C4-2B (cell line): ENCODE measurements around the gene SLC16A3.
A peak's percentile ranks its signal among the peaks of the same experiment; 100 is the strongest.

Experiments
- H3K27ac ChIP-seq: fragments of 450-650 bp; 2 replicates; pipeline ENCODE4 v1.5.1; 2017
- ZFX ChIP-seq: fragments of 450-650 bp; IDR thresholded peaks from 2 replicates; pipeline ENCODE4 v1.6.1; 2017
- TF ChIP-seq, protein P1 (sequence below): fragments of 450-650 bp; conservative IDR thresholded peaks from 2 replicates; pipeline ENCODE4 v1.5.1; 2017; ENCODE audit warnings: mild to moderate bottlenecking

Gene SLC16A3

DNA sequence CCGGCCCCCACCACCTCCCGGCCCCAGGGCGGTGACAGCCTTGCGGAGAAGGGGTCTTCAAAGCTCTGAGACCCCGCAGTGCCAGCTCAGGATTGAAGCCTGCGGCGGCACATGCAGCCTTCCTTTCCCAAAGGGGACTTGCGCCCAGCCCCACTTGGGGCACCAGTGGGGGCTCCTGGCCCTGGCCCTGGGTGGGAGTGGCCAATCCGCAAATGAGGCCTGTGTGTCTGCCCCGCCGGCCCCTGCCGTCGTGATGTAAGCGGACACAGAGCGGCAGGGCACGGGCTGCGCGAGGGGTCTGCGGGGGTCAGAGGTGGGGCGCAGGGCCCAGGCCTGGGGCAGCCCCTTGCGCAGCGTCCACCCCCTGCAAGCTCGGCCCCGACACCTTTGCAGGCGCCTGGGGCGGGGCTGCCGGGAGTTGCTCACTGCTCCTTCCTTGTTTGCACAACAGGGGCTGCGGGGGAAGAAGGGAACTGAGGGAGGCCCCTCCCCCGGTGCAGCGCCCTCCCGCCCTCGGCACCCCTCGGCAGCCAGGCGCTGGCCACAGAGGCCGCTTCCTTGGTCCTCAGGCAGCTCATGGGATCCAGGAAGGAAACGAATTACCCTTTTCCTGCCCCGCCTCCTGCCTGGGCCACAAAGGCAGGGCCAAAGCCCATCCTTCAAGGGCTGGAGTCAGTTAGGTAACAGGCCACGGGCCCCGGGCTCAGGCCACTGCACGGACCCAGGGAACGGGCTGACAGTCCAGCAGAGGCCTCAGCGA is 2.9 kb downstream of the SLC16A3 start:
- H3K27ac ChIP-seq: peak overlapping the region; percentile 95
- peak; percentile 38 for TF ChIP-seq ZFX
- TF ChIP-seq, protein P1, sequence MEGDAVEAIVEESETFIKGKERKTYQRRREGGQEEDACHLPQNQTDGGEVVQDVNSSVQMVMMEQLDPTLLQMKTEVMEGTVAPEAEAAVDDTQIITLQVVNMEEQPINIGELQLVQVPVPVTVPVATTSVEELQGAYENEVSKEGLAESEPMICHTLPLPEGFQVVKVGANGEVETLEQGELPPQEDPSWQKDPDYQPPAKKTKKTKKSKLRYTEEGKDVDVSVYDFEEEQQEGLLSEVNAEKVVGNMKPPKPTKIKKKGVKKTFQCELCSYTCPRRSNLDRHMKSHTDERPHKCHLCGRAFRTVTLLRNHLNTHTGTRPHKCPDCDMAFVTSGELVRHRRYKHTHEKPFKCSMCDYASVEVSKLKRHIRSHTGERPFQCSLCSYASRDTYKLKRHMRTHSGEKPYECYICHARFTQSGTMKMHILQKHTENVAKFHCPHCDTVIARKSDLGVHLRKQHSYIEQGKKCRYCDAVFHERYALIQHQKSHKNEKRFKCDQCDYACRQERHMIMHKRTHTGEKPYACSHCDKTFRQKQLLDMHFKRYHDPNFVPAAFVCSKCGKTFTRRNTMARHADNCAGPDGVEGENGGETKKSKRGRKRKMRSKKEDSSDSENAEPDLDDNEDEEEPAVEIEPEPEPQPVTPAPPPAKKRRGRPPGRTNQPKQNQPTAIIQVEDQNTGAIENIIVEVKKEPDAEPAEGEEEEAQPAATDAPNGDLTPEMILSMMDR: no peak

DNA sequence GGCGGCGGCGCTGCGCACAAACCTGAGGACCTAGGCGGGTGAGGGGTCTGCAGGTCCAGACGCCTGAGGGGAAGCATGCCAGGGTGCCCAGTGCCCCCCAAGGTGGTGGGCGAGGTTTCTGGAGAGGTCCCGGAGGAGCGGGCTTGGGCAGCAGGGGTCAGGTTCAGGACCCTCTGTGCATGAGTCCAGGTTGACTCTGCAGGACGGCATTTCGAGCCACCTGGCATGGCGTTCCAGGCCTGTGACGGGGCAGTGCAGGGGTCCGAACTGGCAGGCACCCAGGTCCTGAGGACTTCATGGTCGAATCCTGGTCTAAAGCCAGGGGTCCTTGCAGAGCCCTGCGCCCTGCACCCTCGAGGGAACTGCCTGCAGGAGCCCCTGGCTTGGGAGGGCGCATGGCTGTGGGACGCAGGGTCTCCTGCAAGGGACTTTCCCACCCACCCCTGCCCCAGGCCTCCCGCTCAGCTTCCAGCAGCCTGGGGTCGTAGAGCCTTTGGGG is 3.5 kb downstream of the SLC16A3 start:
- TF ChIP-seq, protein P1: no peak
- TF ChIP-seq ZFX: 0 out of 2 replicates have a peak, but pooled peaks have one; percentile 3
- peak overlapping the region; percentile 95 for H3K27ac ChIP-seq

DNA sequence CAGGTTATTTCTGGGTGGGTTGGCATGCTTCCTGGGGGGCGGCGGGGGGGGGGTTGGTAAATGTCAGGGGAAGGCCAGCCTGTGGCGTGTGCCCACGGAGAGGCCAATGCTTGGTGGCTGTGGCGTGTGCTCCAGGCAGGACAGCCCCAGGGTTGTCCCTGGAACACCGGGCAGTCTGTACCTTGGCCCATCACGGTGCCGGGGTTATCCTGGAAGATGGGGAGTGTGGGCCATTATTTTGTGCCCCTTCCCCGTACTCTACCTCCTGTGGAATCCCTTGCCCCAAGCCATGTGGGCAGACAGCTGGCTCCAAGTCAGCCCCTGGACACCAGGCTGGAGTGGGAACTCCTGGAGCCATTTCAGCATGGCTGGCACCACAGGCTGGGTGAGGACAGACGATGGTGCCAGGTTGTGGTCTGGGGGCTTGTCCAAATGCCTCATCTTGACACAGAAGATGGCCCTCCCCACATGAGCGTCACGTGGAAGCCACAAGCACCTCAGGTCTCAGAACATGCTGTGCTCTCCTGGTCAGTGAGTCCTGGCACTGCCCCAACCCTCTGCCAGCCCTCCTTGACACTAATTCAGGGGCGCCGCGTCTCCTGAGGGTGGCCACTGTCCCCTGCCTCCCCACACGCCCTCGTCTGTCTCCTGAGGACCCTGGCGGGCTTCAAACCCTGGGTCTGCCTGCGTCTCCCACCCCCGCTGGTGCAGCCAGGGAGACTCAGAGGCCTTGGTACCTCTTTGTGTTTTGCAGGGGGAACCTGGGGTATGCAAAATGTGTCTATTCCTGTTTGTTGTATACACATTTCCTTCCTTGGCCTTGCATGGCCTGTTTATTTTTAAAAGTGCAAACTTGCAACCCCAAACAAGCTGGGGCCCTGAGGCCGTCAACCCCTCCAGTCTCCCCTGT is 4.3 kb downstream of the SLC16A3 start:
- TF ChIP-seq, protein P1: no peak
- H3K27ac ChIP-seq: peak overlapping the region; percentile 95

DNA sequence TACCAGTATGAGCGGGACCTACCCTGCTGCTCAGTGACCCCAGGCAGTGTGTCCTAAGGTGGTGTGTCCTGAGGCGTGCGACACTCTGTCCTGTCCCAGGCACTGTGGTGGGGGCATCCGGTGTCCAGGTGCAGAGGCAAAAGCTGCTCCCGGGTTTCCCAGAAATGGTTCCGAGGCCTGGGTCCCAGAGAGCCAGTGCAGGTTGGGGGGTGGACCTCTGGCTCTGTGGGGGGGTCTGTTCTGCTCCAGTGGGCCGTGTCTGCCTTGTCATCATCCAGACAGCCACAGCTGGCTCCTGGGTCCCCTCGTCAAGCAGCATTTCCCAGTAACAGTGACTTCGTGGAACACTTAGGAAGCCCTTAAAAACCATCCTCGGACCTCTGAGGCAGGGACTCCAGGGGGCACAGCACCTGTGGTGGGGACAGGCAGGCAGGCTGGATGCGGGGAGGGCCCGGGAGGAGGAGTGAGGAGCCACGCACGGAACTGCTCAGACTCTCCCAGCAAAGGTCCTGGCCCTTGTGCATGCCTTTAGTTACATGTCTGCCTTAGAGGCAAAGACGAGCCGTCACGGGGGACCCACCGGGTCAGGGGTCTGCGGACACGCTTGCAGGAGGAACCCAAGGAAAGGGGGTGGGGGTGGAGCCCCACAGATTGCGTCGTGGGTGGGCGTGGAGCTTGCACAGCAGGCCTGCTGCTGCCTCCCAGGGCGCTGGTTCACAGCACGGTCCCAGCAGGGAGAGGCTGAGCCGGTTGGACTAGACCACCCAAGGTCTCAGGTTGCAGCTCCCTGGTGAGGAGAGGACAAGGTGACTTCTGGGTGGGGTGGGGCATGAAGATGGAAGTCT is 5.6 kb downstream of the SLC16A3 start:
- peak overlapping the region; percentile 95 for H3K27ac ChIP-seq
- TF ChIP-seq ZFX: no peak
- TF ChIP-seq, protein P1: no peak

DNA sequence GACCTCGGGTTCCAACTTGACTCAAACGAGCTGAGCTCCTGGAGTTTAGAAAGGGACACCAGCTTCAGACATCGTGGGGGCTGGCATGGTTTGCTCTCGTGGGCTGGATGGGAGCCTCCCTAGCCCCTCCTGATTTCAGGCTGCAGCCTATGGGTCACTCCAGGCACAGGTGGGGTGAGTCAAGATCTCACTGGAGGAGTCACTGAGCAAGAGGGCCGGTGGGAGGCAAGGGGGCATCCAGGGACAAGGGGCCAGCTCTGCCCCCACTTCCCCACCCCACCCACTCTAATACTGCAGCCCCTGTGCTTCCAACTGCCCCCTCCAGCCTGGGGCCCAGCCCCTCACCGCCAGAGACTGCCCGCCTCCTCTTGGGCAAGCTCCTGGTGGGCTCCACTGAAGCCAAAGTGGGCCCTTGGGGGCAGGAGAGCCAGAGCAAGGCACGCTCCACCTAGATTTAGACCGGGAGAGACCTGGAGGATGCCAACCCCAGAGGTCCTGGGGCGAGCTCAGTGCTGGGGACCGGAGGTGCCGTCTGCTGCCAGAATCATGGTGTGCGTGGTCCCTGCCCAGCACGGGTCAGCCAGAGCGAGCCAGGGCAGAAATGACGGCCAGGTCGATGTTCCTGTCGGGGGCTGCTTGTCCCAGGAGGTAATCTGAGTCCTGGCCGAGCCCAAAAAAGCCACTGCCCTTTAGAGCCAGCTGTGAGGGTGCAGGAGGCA is 6.4 kb downstream of the SLC16A3 start:
- peak overlapping the region; percentile 95 for H3K27ac ChIP-seq
- TF ChIP-seq ZFX: no peak
- TF ChIP-seq, protein P1: no peak

DNA sequence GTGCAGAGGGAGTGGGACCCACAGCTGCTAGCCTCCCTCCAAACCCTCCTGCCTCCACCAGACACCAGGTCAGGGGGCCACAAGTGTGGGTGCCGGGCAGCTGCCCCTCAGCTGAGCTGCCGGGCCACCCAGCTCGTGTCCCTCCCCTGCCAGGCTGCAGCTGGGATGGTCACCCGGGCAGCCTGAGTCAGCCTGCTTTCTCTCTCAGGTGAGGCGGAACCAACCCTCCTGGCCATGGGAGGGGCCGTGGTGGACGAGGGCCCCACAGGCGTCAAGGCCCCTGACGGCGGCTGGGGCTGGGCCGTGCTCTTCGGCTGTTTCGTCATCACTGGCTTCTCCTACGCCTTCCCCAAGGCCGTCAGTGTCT is 6.9 kb downstream of the SLC16A3 start:
- peak overlapping the region; percentile 95 for H3K27ac ChIP-seq
- TF ChIP-seq ZFX: no peak; the same call in 1 of the 2 replicates
- TF ChIP-seq, protein P1: no peak
